GM23338 (cell line): ENCODE results near the gene BHLHE23. TPM values are rescaled to one million over a fixed set of nuclear protein-coding genes. Genes with fewer than 3 reads are reported as not detected.

Source experiments
- ATAC-seq: fragments of 200-7000 bp; cut with Tn5 transposase; 3 replicates; pipeline ENCODE4 v1.9.1; 2020
- DNase-seq: peaks from one replicate; pipeline ENCODE4 v3.0.0-alpha.2; 2015; ENCODE audit warnings: low spot score
- H2AFZ ChIP-seq: fragments of 200-600 bp; sonication (generic); 2 replicates; pipeline ENCODE4 v1.8.0; 2016; ENCODE audit warnings: antibody characterized with exemption, mild to moderate bottlenecking, moderate library complexity
- H3F3A ChIP-seq: fragments of 200-600 bp; sonication (generic); replicated peaks from 2 replicates; pipeline ENCODE4 v1.8.0; 2017; ENCODE audit warnings: antibody characterized with exemption, mixed run types, low read depth
- H3K27ac ChIP-seq: fragments of 200-600 bp; sonication (generic); 2 replicates; pipeline ENCODE4 v1.6.1; 2016; ENCODE audit warnings: low read depth
- H3K27me3 ChIP-seq: fragments of 200-600 bp; sonication (generic); 2 replicates; pipeline ENCODE4 v1.8.0; 2016; ENCODE audit warnings: mild to moderate bottlenecking, mixed run types, moderate library complexity; ENCODE audit not compliant: insufficient read depth
- H3K36me3 ChIP-seq: fragments of 200-600 bp; sonication (generic); 2 replicates; pipeline ENCODE4 v1.8.0; 2016; ENCODE audit warnings: mild to moderate bottlenecking; ENCODE audit not compliant: insufficient read depth
- H3K4me1 ChIP-seq: fragments of 200-600 bp; sonication (generic); 2 replicates; pipeline ENCODE4 v1.8.0; 2016; ENCODE audit warnings: mild to moderate bottlenecking, moderate library complexity; ENCODE audit not compliant: insufficient read depth
- H3K4me2 ChIP-seq: fragments of 200-600 bp; sonication (generic); 2 replicates; pipeline ENCODE4 v1.7.1; 2017; ENCODE audit warnings: mixed run types
- H3K4me3 ChIP-seq: fragments of 200-600 bp; sonication (generic); 2 replicates; pipeline ENCODE4 v1.6.1; 2016; ENCODE audit warnings: mixed run types
- H3K79me2 ChIP-seq: fragments of 200-600 bp; sonication (generic); replicated peaks from 2 replicates; pipeline ENCODE4 v1.8.0; 2017; ENCODE audit warnings: mild to moderate bottlenecking; ENCODE audit not compliant: insufficient read depth
- H3K9me2 ChIP-seq: fragments of 200-600 bp; sonication (generic); 2 replicates; pipeline ENCODE4 v1.8.0; 2017; ENCODE audit not compliant: insufficient read depth
- H4K20me1 ChIP-seq: fragments of 200-600 bp; sonication (generic); replicated peaks from 2 replicates; pipeline ENCODE4 v1.8.0; 2017; ENCODE audit warnings: mild to moderate bottlenecking; ENCODE audit not compliant: insufficient read depth
- H3K27ac Mint-ChIP-seq: 2 replicates; pipeline ENCODE4 v1.8.0; 2020; ENCODE audit warnings: inconsistent platforms, mild to moderate bottlenecking, moderate library complexity, mixed read lengths
- H3K27me3 Mint-ChIP-seq: 3 replicates; pipeline ENCODE4 v1.8.0; 2022; ENCODE audit warnings: low read depth, mild to moderate bottlenecking, moderate library complexity, mixed read lengths, inconsistent platforms; ENCODE audit not compliant: insufficient read depth, poor library complexity
- H3K36me3 Mint-ChIP-seq: 3 replicates; pipeline ENCODE4 v1.8.0; 2021; ENCODE audit warnings: low read depth, mild to moderate bottlenecking, inconsistent platforms, moderate library complexity, mixed read lengths
- H3K4me1 Mint-ChIP-seq: 3 replicates; pipeline ENCODE4 v1.8.0; 2020; ENCODE audit warnings: mild to moderate bottlenecking, inconsistent platforms, mixed read lengths
- H3K4me3 Mint-ChIP-seq: 3 replicates; pipeline ENCODE4 v1.8.0; 2021; ENCODE audit warnings: moderate library complexity, mild to moderate bottlenecking, inconsistent platforms, mixed read lengths
- H3K9me3 Mint-ChIP-seq: 3 replicates; pipeline ENCODE4 v1.8.0; 2020; ENCODE audit warnings: moderate library complexity, mild to moderate bottlenecking, inconsistent platforms, mixed read lengths
- CREB1 ChIP-seq: fragments of 250-450 bp; sonication (Bioruptor Pico); IDR thresholded peaks from 2 replicates; pipeline ENCODE4 v1.5.0; 2020; ENCODE audit warnings: low read depth, mild to moderate bottlenecking, moderate library complexity
- CTCF ChIP-seq, 2 experiments: fragments of 200-600 bp in 1 of 2; sonication (generic) in 1 of 2; conservative IDR thresholded peaks; 2 replicates each; pipeline versions ENCODE4 v1.5.1 to v1.6.1; 2016 to 2017; ENCODE audit warnings: antibody characterized with exemption in 2 of 2, low read depth in 2 of 2, mild to moderate bottlenecking in 2 of 2, moderate library complexity in 1 of 2
- ETS1 ChIP-seq: IDR thresholded peaks from 2 replicates; pipeline ENCODE4 v1.6.1; 2016; ENCODE audit warnings: antibody characterized with exemption
- EZH2phosphoT487 ChIP-seq: fragments of 200-600 bp; sonication (generic); IDR thresholded peaks from one replicate; pipeline ENCODE4 v1.8.1; 2018; ENCODE audit warnings: antibody characterized with exemption; ENCODE audit not compliant: unreplicated experiment
- JUNB ChIP-seq: IDR thresholded peaks from one replicate; pipeline ENCODE4 v1.6.1; 2016; ENCODE audit warnings: antibody characterized with exemption; ENCODE audit not compliant: unreplicated experiment
- NANOG ChIP-seq: IDR thresholded peaks from 2 replicates; pipeline ENCODE4 v1.6.1; 2016; ENCODE audit warnings: antibody characterized with exemption, borderline replicate concordance
- POLR2AphosphoS5 ChIP-seq: IDR thresholded peaks from 2 replicates; pipeline ENCODE4 v1.6.1; 2016; ENCODE audit warnings: antibody characterized with exemption, low read depth
- STAT1 ChIP-seq: IDR thresholded peaks from one replicate; pipeline ENCODE4 v1.6.1; 2016; ENCODE audit warnings: antibody characterized with exemption; ENCODE audit not compliant: unreplicated experiment
- ZNF114 ChIP-seq: fragments of 250-450 bp; sonication (Bioruptor Pico); IDR thresholded peaks from 2 replicates; pipeline ENCODE4 v1.5.0; 2020; ENCODE audit warnings: mild to moderate bottlenecking, moderate library complexity
- ZNF331 ChIP-seq: fragments of 250-450 bp; sonication (Bioruptor Pico); IDR thresholded peaks from 2 replicates; pipeline ENCODE4 v1.5.0; 2020; ENCODE audit warnings: low read depth, mild to moderate bottlenecking, moderate library complexity
- polyA plus RNA-seq: library from polyadenylated mRNA; unstranded; fragments of >200 nt; fragmentation: Nextera tagmentation; extraction: Ambion mirVana; gene quantifications from 2 replicates; pipeline ENCODE4 v1.2.1, GENCODE V29; 2016
- total RNA-seq: library from RNA; depleted of rRNA; stranded (reverse); fragments of >200 nt; shearing (Covaris generic); gene quantifications from 2 replicates; pipeline ENCODE4 v1.2.3, GENCODE V29; 2014
- TF ChIP-seq, protein P1 (sequence below): IDR thresholded peaks from one replicate; pipeline ENCODE4 v1.6.1; 2018; ENCODE audit warnings: antibody characterized with exemption; ENCODE audit not compliant: unreplicated experiment

The BHLHE23 gene
- total and polyA plus RNA-seq, 2 experiments from 2014 or later = 0.52 to 5.0 TPM

GRCh38 chr20:63029358-63030121, 22.8 kb upstream of the BHLHE23 start:
- Histone ChIP-seq H3K36me3 (no peaks in the 10 kb centered on the region), H3K9me2 (no peaks in the 10 kb centered on the region), H3K4me2 (peak overlapping the region; percentile 69), H4K20me1 (no peaks in the 10 kb centered on the region), H3K27me3 (no peaks in the 10 kb centered on the region), H3K4me1 (peaks cover 46% of the 10 kb centered on the region), H2AFZ (no peak overlapping the region), H3K27ac (no peak overlapping the region), H3K4me3 (peak overlapping the region; percentile 28; the same call in 1 of the 2 replicates), H3F3A (peaks cover 42% of the 10 kb centered on the region), H3K79me2 (no peaks in the 10 kb centered on the region)
- Mint-ChIP-seq H3K4me3 (peak overlapping the region; percentile 60), H3K27ac (no peak overlapping the region; the same call in 1 of the 2 replicates), H3K4me1 (peaks cover 51% of the 10 kb centered on the region), H3K36me3 (no peaks in the 10 kb centered on the region), H3K9me3 (peaks cover 3% of the 10 kb centered on the region; the same call in 1 of the 3 replicates), H3K27me3 (peaks cover 44% of the 10 kb centered on the region)
- ATAC-seq (peak; percentile 20), DNase-seq (peak; percentile 75)
- TF ChIP-seq POLR2AphosphoS5 (peak; percentile 47; the same call in 1 of the 2 replicates), NANOG (no peak), CTCF (conservative IDR thresholded peaks at IDR 0.05; ENCODE audit: low read depth in 2 of 2) (0 out of 4 replicates have a peak, but pooled peaks of 1 of the 2 experiments have one; percentile 8)

- Histone ChIP-seq H3F3A (peaks cover 37% of the 10 kb centered on the region), H3K4me2 (peak overlapping the region; percentile 81), H2AFZ (no peak overlapping the region), H3K4me3 (peak overlapping the region; percentile 51; the same call in 1 of the 2 replicates), H3K27ac (no peak overlapping the region), H3K36me3 (no peaks in the 10 kb centered on the region), H3K79me2 (no peaks in the 10 kb centered on the region), H3K9me2 (no peaks in the 10 kb centered on the region), H3K4me1 (peaks cover 38% of the 10 kb centered on the region), H3K27me3 (no peaks in the 10 kb centered on the region), H4K20me1 (no peaks in the 10 kb centered on the region)
- Mint-ChIP-seq H3K4me1 (peaks cover 43% of the 10 kb centered on the region), H3K27me3 (peaks cover 40% of the 10 kb centered on the region), H3K4me3 (peak overlapping the region; percentile 73), H3K9me3 (no peaks in the 10 kb centered on the region; the same call in 2 of the 3 replicates), H3K36me3 (no peaks in the 10 kb centered on the region), H3K27ac (no peak overlapping the region)
- TF ChIP-seq POLR2AphosphoS5 = no peak
- TF ChIP-seq ZNF114 (CRISPR knock-in tag) = no peak
- TF ChIP-seq CTCF (conservative IDR thresholded peaks at IDR 0.05; ENCODE audit: low read depth in 2 of 2) = no peak
- TF ChIP-seq EZH2phosphoT487 = no peak
- TF ChIP-seq STAT1 = no peak
- no peak for TF ChIP-seq ZNF331 (CRISPR knock-in tag)
- no peak for TF ChIP-seq CREB1
- TF ChIP-seq, protein P1, sequence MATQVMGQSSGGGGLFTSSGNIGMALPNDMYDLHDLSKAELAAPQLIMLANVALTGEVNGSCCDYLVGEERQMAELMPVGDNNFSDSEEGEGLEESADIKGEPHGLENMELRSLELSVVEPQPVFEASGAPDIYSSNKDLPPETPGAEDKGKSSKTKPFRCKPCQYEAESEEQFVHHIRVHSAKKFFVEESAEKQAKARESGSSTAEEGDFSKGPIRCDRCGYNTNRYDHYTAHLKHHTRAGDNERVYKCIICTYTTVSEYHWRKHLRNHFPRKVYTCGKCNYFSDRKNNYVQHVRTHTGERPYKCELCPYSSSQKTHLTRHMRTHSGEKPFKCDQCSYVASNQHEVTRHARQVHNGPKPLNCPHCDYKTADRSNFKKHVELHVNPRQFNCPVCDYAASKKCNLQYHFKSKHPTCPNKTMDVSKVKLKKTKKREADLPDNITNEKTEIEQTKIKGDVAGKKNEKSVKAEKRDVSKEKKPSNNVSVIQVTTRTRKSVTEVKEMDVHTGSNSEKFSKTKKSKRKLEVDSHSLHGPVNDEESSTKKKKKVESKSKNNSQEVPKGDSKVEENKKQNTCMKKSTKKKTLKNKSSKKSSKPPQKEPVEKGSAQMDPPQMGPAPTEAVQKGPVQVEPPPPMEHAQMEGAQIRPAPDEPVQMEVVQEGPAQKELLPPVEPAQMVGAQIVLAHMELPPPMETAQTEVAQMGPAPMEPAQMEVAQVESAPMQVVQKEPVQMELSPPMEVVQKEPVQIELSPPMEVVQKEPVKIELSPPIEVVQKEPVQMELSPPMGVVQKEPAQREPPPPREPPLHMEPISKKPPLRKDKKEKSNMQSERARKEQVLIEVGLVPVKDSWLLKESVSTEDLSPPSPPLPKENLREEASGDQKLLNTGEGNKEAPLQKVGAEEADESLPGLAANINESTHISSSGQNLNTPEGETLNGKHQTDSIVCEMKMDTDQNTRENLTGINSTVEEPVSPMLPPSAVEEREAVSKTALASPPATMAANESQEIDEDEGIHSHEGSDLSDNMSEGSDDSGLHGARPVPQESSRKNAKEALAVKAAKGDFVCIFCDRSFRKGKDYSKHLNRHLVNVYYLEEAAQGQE = no peak
- TF ChIP-seq NANOG = no peak
- TF ChIP-seq ETS1 = no peak
- TF ChIP-seq JUNB = no peak
- DNase-seq = peak; percentile 48
- no peak; the same call in 2 of the 3 replicates for ATAC-seq
These were observed 21.7 kb upstream of the BHLHE23 start for GRCh38 chr20:63028461-63028921.
